Left kidney (tissue), 2 donors: ENCODE results near the gene NRXN3. TPM values are rescaled to one million over a fixed set of nuclear protein-coding genes. Genes with fewer than 3 reads are reported as not detected.

Experiments used
- DNase-seq: peaks from one replicate; pipeline ENCODE4 v3.0.0-alpha.2; 2013
- polyA plus RNA-seq: library from polyadenylated mRNA; unstranded; fragments of 120-200 nt; gene quantifications from one replicate; pipeline ENCODE4 v1.2.1, GENCODE V29; 2013; ENCODE audit not compliant: insufficient read length

NRXN3 gene
- polyA plus RNA-seq, 1 donor: 9.0 TPM

DNA sequence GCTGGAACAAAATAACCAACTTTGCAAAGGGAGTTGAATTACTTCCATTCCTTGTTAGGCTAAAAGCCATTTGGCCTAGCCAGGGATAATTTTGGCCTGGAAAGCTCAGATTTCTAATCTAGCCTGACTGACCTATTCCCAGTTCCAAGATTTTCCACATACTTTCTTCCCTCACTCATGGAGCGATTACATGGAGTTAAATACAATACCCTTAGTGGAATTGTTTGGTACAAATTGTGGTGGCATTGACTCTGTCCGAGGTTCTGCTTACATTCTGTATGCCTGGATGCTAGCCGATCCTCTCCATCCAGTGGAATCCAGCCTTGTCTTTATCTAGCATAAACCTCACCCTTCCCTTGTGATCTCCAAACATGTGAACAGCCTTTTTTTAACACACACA lies 1076.0 kb downstream of the NRXN3 start:
- DNase-seq: no peak

- no peak for DNase-seq
Measured at GRCh38 chr14:79248126-79248525, 1078.0 kb downstream of the NRXN3 start.

GRCh38 chr14:79248771-79249170 lies 1078.6 kb downstream of the NRXN3 start:
- no peak for DNase-seq

GRCh38 chr14:79251278-79251677 lies 1081.1 kb downstream of the NRXN3 start:
- no peak for DNase-seq

DNA sequence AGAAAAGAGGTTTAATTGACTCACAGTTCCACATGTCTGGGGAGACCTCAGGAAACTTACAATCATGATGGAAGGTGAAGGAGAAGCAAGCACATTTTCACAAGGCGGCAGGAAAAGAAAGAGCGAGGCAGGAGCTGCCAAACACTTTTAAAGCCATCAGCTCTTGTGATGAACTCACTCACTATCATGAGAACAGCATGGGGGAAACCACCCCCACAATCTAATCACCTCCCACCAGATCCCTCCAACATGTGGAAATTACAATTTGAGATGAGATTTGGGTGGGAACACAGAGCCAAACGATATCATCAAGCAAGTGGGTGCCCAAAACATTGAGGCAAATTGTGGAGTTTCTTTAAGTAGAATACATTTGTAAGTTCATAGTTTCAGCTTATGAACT lies 1083.4 kb downstream of the NRXN3 start:
- DNase-seq: no peak

DNA sequence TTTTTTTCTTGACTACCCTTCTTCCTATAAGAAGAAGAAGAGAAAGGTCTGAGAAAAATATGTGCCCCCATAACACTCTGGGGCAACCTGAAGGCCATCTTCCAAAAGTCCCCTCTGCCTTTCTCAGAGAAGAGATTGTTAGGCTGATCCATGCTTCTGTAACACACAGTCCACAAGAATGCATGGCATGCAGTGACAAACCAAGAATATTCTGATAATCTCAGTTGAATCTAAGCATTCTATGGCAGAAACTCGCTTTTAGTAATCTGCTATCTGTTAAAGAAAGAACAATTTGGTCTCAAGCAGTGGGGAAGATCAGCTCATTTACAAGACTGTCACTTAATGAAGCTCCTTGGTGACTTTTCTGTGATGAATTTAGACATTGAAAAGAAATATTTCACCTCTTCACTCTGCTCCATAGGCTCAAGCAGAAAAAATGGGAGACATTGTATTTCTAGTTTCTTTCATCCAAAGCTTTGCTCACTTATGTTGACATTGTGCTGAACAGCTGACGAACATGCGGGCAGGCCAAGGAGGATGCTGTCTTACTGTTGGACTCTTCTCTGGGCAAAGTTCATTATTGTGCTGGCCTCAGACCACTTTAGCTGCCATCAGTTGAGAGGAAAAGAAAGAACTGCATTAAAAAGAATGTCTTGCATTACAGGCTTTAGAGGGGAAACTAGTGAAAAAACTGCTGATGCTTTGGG lies 1084.0 kb downstream of the NRXN3 start:
- no peak for DNase-seq

DNA sequence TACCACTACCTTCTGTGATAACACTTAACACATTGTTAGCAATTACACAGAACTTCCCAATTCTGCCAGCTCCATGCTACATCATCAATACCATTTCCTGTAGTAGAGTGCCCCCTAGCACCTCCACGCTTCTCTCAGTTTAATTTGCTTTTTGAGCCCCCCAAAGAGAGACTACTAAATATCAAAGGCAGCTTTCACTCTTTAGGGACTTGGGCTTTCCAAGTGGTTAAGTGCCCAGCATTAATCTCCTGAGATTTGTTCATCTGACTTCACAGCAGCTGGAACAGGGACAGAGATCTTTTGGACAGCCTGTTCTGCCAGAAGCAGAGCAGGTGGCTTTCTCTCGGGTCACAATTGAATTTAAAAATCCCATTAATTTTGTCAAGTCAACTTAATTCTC lies 1086.2 kb downstream of the NRXN3 start:
- no peak for DNase-seq

DNA sequence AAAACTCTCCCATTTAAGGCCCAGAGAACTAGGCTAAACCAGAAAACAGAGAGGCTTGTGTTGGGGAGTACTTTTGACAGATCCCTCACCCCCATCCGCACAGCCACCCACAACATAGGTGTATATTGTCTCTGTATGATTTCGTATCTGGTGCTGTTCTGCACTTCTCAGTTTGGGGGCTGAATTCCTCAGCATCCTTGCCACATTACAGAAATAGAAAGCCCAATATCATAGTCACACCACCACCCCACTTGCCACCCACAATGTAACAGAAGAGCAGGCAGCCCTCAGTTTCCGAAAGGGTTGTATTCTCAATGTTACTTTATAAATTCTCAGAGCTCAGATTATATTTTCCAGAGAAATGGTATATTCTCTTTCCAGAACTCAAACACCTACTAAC lies 1090.2 kb downstream of the NRXN3 start:
- no peak for DNase-seq

DNA sequence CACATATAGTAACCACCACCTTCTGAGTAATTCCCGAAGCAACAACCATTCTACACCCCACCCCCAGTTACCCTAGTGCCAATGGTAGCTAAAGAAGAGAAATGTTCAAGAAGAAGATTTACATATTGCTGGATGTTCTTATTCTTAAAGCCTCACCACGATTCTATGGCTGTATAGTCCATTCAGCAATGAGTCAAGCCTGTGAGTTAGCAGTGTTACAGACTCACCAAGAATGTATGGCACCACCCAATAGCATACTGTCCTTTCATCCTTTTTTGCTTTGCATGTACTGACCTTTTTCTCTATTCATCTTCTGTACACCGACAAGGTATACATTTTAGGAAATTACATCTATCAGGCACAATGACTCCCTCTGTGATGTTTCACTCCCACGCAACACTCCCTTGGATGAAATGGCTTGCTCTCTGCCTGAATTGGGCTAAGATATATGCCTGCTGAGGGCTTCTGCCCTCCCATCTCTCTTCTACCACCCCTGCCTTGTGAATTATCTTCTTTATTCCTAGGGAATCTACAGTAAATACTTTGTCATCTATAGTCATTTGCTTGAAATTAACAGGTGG lies 1095.3 kb downstream of the NRXN3 start:
- DNase-seq: no peak

DNA sequence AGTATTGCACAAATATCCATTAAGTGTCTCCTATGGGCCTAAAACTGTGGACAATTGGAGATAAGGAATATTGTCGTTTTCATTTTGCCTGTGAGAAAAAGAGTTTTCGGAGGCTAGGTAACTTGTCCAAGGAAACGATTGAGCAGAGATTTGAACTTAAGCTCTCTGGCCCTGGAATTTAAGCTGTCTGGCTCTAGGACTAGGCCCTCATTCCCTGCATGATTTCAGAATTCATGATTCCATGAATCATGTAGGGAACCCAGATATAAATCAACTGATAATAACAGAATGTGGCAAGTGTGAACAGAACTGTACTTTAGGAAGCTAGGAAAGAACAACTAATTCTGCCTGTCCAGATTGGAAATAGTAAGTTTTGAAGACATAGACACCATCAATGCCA lies 1100.2 kb downstream of the NRXN3 start:
- no peak for DNase-seq

DNA sequence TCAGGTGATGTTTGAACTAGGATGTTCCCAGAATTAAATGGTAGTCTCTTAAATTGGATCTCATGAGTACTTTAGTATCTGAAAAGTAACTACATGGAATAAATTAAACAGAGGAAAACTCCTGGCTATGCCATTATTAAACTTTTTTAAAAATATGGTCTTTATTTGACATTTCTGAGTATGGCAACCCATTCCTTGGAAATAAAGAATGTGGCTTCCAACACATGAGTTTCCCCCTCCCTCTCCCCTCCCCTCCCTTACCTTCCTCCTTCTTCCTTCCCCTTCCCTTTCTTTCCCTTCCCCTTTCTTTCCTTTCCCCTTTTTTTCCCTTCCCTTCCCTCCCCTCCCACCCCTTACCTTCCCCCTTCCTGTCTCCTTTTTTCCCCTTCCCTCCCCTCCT lies 1100.9 kb downstream of the NRXN3 start:
- no peak for DNase-seq

DNA sequence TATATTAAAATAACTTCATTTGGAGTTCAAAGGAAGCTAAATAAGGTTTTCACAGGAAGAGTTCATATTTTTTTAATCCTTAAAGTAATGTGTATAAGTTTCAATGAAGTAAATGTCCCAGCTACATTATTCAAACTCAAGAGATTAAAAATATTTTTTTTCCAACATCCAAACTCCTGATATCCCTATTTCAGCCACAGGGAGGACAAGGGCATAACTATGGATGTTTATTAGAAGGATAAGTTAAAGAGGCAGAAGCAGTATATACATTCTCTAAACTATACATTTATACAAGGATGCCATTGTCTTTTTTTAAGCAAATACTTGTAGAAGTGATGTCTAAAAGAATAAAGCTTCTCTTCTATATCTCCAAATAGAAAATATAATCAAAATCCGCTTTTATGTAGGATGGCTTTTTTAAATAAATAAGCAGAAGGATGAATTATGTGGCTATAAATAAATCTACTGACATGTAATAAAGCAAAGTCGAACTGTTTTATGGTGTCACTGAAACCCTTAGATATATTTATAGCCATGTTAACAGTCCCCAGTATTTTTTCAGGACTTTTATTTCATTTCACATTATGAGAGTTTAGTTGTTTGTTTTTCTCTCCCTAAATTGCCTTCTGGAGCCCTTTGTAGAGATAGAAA lies 1104.6 kb downstream of the NRXN3 start:
- DNase-seq: no peak

- DNase-seq: no peak
Measured at GRCh38 chr14:79275292-79275655, 1105.1 kb downstream of the NRXN3 start.

GRCh38 chr14:79278286-79278797 lies 1108.2 kb downstream of the NRXN3 start:
- no peak for DNase-seq

DNA sequence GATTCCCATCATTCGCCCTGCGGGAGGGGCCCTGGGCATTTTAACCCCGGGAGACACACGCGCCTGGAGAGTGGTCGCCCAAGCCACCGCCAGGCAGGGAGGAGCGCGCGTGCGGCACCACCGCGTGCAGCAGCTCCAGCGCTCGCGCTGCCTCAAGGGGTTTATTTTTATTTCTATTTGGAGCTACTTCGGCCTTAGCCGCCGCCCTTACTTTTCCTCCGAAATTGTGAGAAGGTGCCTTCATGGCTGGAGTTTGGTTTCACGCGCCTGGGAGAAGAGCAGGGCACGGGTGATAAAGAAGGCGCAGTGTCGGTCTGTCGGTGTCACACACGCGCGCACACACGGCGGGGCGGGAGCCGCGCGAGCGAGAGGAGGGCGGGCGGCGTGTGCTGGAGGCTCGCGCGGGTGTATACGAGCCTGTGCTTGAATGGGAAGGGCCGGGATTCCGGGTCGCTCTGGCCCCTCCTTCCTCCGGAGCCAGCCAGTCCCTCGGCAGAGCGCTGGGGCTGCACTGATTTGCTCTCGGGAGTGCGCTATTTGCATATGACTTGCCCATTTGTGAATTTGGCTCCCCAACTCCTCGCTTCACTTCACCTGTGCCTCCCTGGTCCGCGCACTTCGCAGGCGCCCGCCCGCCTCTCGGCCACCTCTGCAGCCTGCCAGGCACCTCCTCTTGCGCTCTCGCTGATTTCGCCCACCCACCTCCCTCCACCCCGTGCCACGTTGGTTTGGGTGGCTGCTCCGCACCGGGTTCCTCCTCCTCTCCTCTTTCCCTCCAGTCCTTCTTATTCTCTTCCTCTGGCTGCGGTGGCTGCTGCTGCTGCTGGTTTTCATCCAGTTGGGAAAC lies 1108.8 kb downstream of the NRXN3 start:
- peak; percentile 85 for DNase-seq

GRCh38 chr14:79279645-79280597 lies 1109.7 kb downstream of the NRXN3 start:
- DNase-seq: no peak

GRCh38 chr14:79281244-79282152 lies 1111.3 kb downstream of the NRXN3 start:
- DNase-seq: no peak

GRCh38 chr14:79284621-79285020 lies 1114.4 kb downstream of the NRXN3 start:
- no peak for DNase-seq

- no peak for DNase-seq
Measured at GRCh38 chr14:79285263-79285662, 1115.1 kb downstream of the NRXN3 start.

- DNase-seq: no peak
Measured at GRCh38 chr14:79287976-79288375, 1117.8 kb downstream of the NRXN3 start.
